NCI-H2081 (cell line): ENCODE results near the gene TNIP3.

ENCODE experiments used
- DNase-seq, 2 experiments: peaks; one replicate each; lab custom pipeline; 2025; lab: John Stamatoyannopoulos, UW

Gene TNIP3

GRCh38 chr4:121138039-121138825, 25.9 kb downstream of the TNIP3 start:
- no peak for DNase-seq

- no peak for DNase-seq
Measured at GRCh38 chr4:121130326-121130660, 33.8 kb downstream of the TNIP3 start.

- DNase-seq: no peak
Measured at GRCh38 chr4:121129606-121130325, 34.4 kb downstream of the TNIP3 start.

GRCh38 chr4:121127100-121127499, 37.0 kb downstream of the TNIP3 start:
- DNase-seq: no peak

- no peak for DNase-seq
Measured at GRCh38 chr4:121126449-121127006, 37.6 kb downstream of the TNIP3 start.

- DNase-seq: no peak
Measured at GRCh38 chr4:121125498-121125885, 38.6 kb downstream of the TNIP3 start.

GRCh38 chr4:121122661-121123060, 41.5 kb downstream of the TNIP3 start:
- no peak for DNase-seq

- no peak for DNase-seq
Measured at GRCh38 chr4:121119715-121120114, 44.4 kb downstream of the TNIP3 start.

GRCh38 chr4:121118344-121118743, 45.8 kb downstream of the TNIP3 start:
- no peak for DNase-seq

- DNase-seq: no peak
Measured at GRCh38 chr4:121114756-121115155, 49.4 kb downstream of the TNIP3 start.

- DNase-seq: no peak
Measured at GRCh38 chr4:121112530-121112929, 51.6 kb downstream of the TNIP3 start.

- peak; percentile 27 to 76 for DNase-seq
Measured at GRCh38 chr4:121108557-121108956, 55.6 kb downstream of the TNIP3 start.

GRCh38 chr4:121107507-121107906, 56.6 kb downstream of the TNIP3 start:
- DNase-seq: no peak

- no peak for DNase-seq
Measured at GRCh38 chr4:121100093-121100775, 63.9 kb downstream of the TNIP3 start.

- DNase-seq: no peak
Measured at GRCh38 chr4:121098266-121098665, 65.9 kb downstream of the TNIP3 start.

GRCh38 chr4:121096629-121097028, 67.5 kb downstream of the TNIP3 start:
- DNase-seq: peak in 1 of 2 experiments; percentile 12

GRCh38 chr4:121096191-121096590, 67.9 kb downstream of the TNIP3 start:
- no peak for DNase-seq

GRCh38 chr4:121094297-121094966, 69.7 kb downstream of the TNIP3 start:
- no peak for DNase-seq

GRCh38 chr4:121093261-121093660, 70.9 kb downstream of the TNIP3 start:
- no peak for DNase-seq

- no peak for DNase-seq
Measured at GRCh38 chr4:121091941-121092340, 72.2 kb downstream of the TNIP3 start.

GRCh38 chr4:121088867-121089266, 75.3 kb downstream of the TNIP3 start:
- DNase-seq: no peak
